Measurements from ENCODE around the gene MAPKAP1.
A peak's percentile ranks its signal among the peaks of the same experiment; 100 is the strongest.

The MAPKAP1 gene

GRCh38 chr9:125529589-125530515 is 177.2 kb downstream of the MAPKAP1 start:
- Histone ChIP-seq H3K9ac (ENCODE audit: low read length) (no peak overlapping the region), H3K4me1 (ENCODE audit: insufficient read depth, low read length, severe bottlenecking) (peaks cover 34% of the 10 kb centered on the region), H3K9me3 (ENCODE audit: low read length) (no peaks in the 10 kb centered on the region), H3K79me2 (ENCODE audit: insufficient read depth, low read length) (no peaks in the 10 kb centered on the region), H3K27ac (ENCODE audit: low read depth, low read length, poor library complexity, severe bottlenecking) (peak overlapping the region; percentile 41), H3K4me3 (ENCODE audit: low read depth, low read length, poor library complexity, severe bottlenecking) (no peak overlapping the region), H3K36me3 (ENCODE audit: insufficient read depth, low read length) (no peaks in the 10 kb centered on the region), H3K9me2 (ENCODE audit: low read depth, low read length) (no peaks in the 10 kb centered on the region), H3F3A (ENCODE audit: insufficient read depth, low read length) (no peaks in the 10 kb centered on the region), H2AFZ (ENCODE audit: low read length) (no peak overlapping the region), H3K4me2 (ENCODE audit: low read length) (peak overlapping the region; percentile 6; the same call in 1 of the 2 replicates), H4K20me1 (ENCODE audit: insufficient read depth, low read length) (no peaks in the 10 kb centered on the region), H3K27me3 (ENCODE audit: insufficient read depth, low read length) (no peaks in the 10 kb centered on the region)
- TF ChIP-seq EZH2 (IDR thresholded peaks at IDR 0.05; ENCODE audit: borderline replicate concordance, low read length) (no peak), CTCF (IDR thresholded peaks at IDR 0.05; ENCODE audit: low read length) (no peak)

- H3K79me2 ChIP-seq (ENCODE audit: insufficient read depth, low read length): no peaks in the 10 kb centered on the region
- H3K9me3 ChIP-seq (ENCODE audit: low read length): no peaks in the 10 kb centered on the region
- H3K9ac ChIP-seq (ENCODE audit: low read length): no peak overlapping the region
- H3K27ac ChIP-seq (ENCODE audit: low read depth, low read length, poor library complexity, severe bottlenecking): no peak overlapping the region
- no peak overlapping the region for H3K4me3 ChIP-seq (ENCODE audit: low read depth, low read length, poor library complexity, severe bottlenecking)
- H3K4me2 ChIP-seq (ENCODE audit: low read length): peak overlapping the region; percentile 6; the same call in 1 of the 2 replicates
- no peak overlapping the region for H2AFZ ChIP-seq (ENCODE audit: low read length)
- H3K9me2 ChIP-seq (ENCODE audit: low read depth, low read length): no peaks in the 10 kb centered on the region
- no peaks in the 10 kb centered on the region for H3F3A ChIP-seq (ENCODE audit: insufficient read depth, low read length)
- peaks cover 32% of the 10 kb centered on the region for H3K4me1 ChIP-seq (ENCODE audit: insufficient read depth, low read length, severe bottlenecking)
- H3K36me3 ChIP-seq (ENCODE audit: insufficient read depth, low read length): no peaks in the 10 kb centered on the region
- H3K27me3 ChIP-seq (ENCODE audit: insufficient read depth, low read length): no peaks in the 10 kb centered on the region
- H4K20me1 ChIP-seq (ENCODE audit: insufficient read depth, low read length): no peaks in the 10 kb centered on the region
- TF ChIP-seq EZH2 (IDR thresholded peaks at IDR 0.05; ENCODE audit: borderline replicate concordance, low read length) (no peak), CTCF (IDR thresholded peaks at IDR 0.05; ENCODE audit: low read length) (no peak)
Measured at GRCh38 chr9:125529107-125529506, 177.9 kb downstream of the MAPKAP1 start.

- H4K20me1 ChIP-seq (ENCODE audit: insufficient read depth, low read length): no peaks in the 10 kb centered on the region
- no peak overlapping the region for H3K4me2 ChIP-seq (ENCODE audit: low read length)
- no peak overlapping the region for H2AFZ ChIP-seq (ENCODE audit: low read length)
- no peaks in the 10 kb centered on the region for H3K9me3 ChIP-seq (ENCODE audit: low read length)
- no peaks in the 10 kb centered on the region for H3K36me3 ChIP-seq (ENCODE audit: insufficient read depth, low read length)
- no peaks in the 10 kb centered on the region for H3F3A ChIP-seq (ENCODE audit: insufficient read depth, low read length)
- H3K27ac ChIP-seq (ENCODE audit: low read depth, low read length, poor library complexity, severe bottlenecking): no peak overlapping the region
- no peaks in the 10 kb centered on the region for H3K27me3 ChIP-seq (ENCODE audit: insufficient read depth, low read length)
- no peak overlapping the region for H3K4me3 ChIP-seq (ENCODE audit: low read depth, low read length, poor library complexity, severe bottlenecking)
- H3K9me2 ChIP-seq (ENCODE audit: low read depth, low read length): no peaks in the 10 kb centered on the region
- TF ChIP-seq EZH2 (IDR thresholded peaks at IDR 0.05; ENCODE audit: borderline replicate concordance, low read length): no peak
- no peak for TF ChIP-seq CTCF (IDR thresholded peaks at IDR 0.05; ENCODE audit: low read length)
- H3K79me2 ChIP-seq (ENCODE audit: insufficient read depth, low read length): no peaks in the 10 kb centered on the region
- H3K4me1 ChIP-seq (ENCODE audit: insufficient read depth, low read length, severe bottlenecking): peaks cover 32% of the 10 kb centered on the region
- no peak overlapping the region for H3K9ac ChIP-seq (ENCODE audit: low read length)
Measured at GRCh38 chr9:125527471-125528002, 179.5 kb downstream of the MAPKAP1 start.
